Uterus (tissue), 4 donors: ENCODE measurements around the gene KLK3. TPM values are rescaled to one million over a fixed set of nuclear protein-coding genes. Genes with fewer than 3 reads are reported as not detected.

Experiments used
- DNase-seq, 2 donors: peaks; one replicate each; pipeline ENCODE4 v3.0.0-alpha.2; 2019 to 2020
- H3K27ac ChIP-seq, 2 donors: fragments of 200-600 bp; sonication (generic); 1 replicate in 1 of 2; 2 replicates in 1 of 2; pipeline ENCODE4 v1.5.1; 2016 to 2018
- H3K27me3 ChIP-seq, 2 donors: fragments of 200-600 bp; sonication (generic); one replicate each; pipeline ENCODE4 v1.5.1; 2018 to 2019; ENCODE audit warnings: control low read depth in 1 of 2
- H3K36me3 ChIP-seq, 2 donors: fragments of 200-600 bp; sonication (generic); one replicate each; pipeline ENCODE4 v1.5.1; 2019; ENCODE audit warnings: control low read depth in 1 of 2
- H3K4me1 ChIP-seq, 2 donors: fragments of 200-600 bp; sonication (generic); one replicate each; pipeline ENCODE4 v1.5.1; 2018 to 2019; ENCODE audit warnings: control low read depth in 1 of 2
- H3K4me3 ChIP-seq, 2 donors: fragments of 200-600 bp; sonication (generic); 1 replicate in 1 of 2; 2 replicates in 1 of 2; pipeline ENCODE4 v1.5.1; 2018 to 2019; ENCODE audit warnings: mild to moderate bottlenecking in 1 of 2
- H3K9me3 ChIP-seq, 2 donors: fragments of 200-600 bp; sonication (generic); one replicate each; pipeline ENCODE4 v1.5.1; 2019; ENCODE audit warnings: control low read depth in 1 of 2
- POLR2A ChIP-seq, 2 donors: fragments of 450-650 bp; IDR thresholded peaks; one replicate each; pipeline ENCODE4 v1.6.1; 2016; ENCODE audit warnings: antibody characterized with exemption in 2 of 2, mild to moderate bottlenecking in 1 of 2, moderate library complexity in 1 of 2
- intact Hi-C: fragments of 100-400 bp; cut with DNase I; formaldehyde crosslinking; loops from one replicate; pipeline ENCODE4 v1.15.1; 2023; ENCODE audit warnings: low total_unique reads
- total RNA-seq, 4 donors: library from RNA; depleted of rRNA in 3 of 4; stranded (reverse); fragments of >200 nt in 3 of 4; gene quantifications; one replicate each; pipeline versions ENCODE4 v1.1.0 to v1.2.4, GENCODE V29; 2014 to 2023
- TF ChIP-seq, protein P1 (sequence below), 4 experiments: fragments of 200-600 bp in 2 of 4; fragments of 450-650 bp in 2 of 4; sonication (generic) in 2 of 4; IDR thresholded peaks; one replicate each; pipeline ENCODE4 v1.5.1; 2016 to 2019; ENCODE audit warnings: antibody characterized with exemption in 4 of 4, mild to moderate bottlenecking in 2 of 4, moderate library complexity in 1 of 4
- donor health status: DM: yes; HTN: yes; CAD: no.

KLK3 gene
- total RNA-seq, 4 donors from 2014 or later, result 1.4 TPM; not detected in 3

- no peak overlapping the region for H3K27ac ChIP-seq
- H3K9me3 ChIP-seq, result no peaks in the 10 kb centered on the region
- no peaks in the 10 kb centered on the region for H3K27me3 ChIP-seq
- no peaks in the 10 kb centered on the region for H3K36me3 ChIP-seq
- no peaks in the 10 kb centered on the region for H3K4me1 ChIP-seq
- DNase-seq, result no peak
- intact Hi-C loops, result no loop called here
- no peak overlapping the region for H3K4me3 ChIP-seq
- TF ChIP-seq POLR2A (IDR thresholded peaks at IDR 0.05), result no peak
- TF ChIP-seq, protein P1, sequence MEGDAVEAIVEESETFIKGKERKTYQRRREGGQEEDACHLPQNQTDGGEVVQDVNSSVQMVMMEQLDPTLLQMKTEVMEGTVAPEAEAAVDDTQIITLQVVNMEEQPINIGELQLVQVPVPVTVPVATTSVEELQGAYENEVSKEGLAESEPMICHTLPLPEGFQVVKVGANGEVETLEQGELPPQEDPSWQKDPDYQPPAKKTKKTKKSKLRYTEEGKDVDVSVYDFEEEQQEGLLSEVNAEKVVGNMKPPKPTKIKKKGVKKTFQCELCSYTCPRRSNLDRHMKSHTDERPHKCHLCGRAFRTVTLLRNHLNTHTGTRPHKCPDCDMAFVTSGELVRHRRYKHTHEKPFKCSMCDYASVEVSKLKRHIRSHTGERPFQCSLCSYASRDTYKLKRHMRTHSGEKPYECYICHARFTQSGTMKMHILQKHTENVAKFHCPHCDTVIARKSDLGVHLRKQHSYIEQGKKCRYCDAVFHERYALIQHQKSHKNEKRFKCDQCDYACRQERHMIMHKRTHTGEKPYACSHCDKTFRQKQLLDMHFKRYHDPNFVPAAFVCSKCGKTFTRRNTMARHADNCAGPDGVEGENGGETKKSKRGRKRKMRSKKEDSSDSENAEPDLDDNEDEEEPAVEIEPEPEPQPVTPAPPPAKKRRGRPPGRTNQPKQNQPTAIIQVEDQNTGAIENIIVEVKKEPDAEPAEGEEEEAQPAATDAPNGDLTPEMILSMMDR (IDR thresholded peaks at IDR 0.05), result no peak
Measured at GRCh38 chr19:50898018-50898417, 43.3 kb downstream of the KLK3 start.

GRCh38 chr19:50899569-50899968, 44.9 kb downstream of the KLK3 start:
- TF ChIP-seq, protein P1 (IDR thresholded peaks at IDR 0.05), result no peak
- TF ChIP-seq POLR2A (IDR thresholded peaks at IDR 0.05), result no peak
- intact Hi-C loops, result no loop called here

DNA sequence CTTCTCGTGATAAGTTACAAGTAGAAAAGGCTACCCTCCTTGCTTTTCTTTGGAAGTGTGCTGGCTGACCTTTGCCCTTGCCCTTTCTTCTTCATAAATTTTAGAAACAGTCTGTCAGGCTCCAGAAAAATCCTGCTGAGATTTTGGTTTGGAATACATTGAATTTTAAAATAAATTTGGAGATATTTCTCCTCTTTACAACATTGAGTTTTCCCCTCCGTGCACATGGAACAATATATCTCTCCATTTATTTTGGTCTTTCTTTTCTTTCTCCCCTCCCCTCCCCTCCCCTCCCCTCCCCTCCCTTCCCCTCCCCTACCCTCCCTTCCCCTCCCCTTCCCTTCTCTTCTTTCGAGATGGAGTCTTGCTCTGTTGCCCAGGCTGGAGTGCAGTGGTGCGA, 47.9 kb downstream of the KLK3 start:
- intact Hi-C loops, result no loop called here
- no peak overlapping the region for H3K27ac ChIP-seq
- no peaks in the 10 kb centered on the region for H3K9me3 ChIP-seq
- no peak overlapping the region for H3K4me3 ChIP-seq
- no peak for DNase-seq
- no peak for TF ChIP-seq POLR2A (IDR thresholded peaks at IDR 0.05)
- TF ChIP-seq, protein P1 (IDR thresholded peaks at IDR 0.05), result no peak
- H3K4me1 ChIP-seq, result no peaks in the 10 kb centered on the region
- H3K36me3 ChIP-seq, result no peaks in the 10 kb centered on the region
- H3K27me3 ChIP-seq, result peaks cover 0 to 3% of the 10 kb centered on the region in 2 donors

More at GRCh38 chr19:50899569-50899968, 44.9 kb downstream of the KLK3 start:
- no peak overlapping the region for H3K27ac ChIP-seq
- DNase-seq, result no peak
- H3K4me3 ChIP-seq, result no peak overlapping the region
- H3K27me3 ChIP-seq, result no peaks in the 10 kb centered on the region
- H3K4me1 ChIP-seq, result no peaks in the 10 kb centered on the region
- H3K9me3 ChIP-seq, result no peaks in the 10 kb centered on the region
- H3K36me3 ChIP-seq, result no peaks in the 10 kb centered on the region

- no peak for DNase-seq
- peaks cover 0 to 4% of the 10 kb centered on the region in 2 donors for H3K27me3 ChIP-seq
- no peaks in the 10 kb centered on the region for H3K4me1 ChIP-seq
- H3K36me3 ChIP-seq, result no peaks in the 10 kb centered on the region
- intact Hi-C loops, result no loop called here
- H3K9me3 ChIP-seq, result no peaks in the 10 kb centered on the region
- no peak for TF ChIP-seq POLR2A (IDR thresholded peaks at IDR 0.05)
- TF ChIP-seq, protein P1 (IDR thresholded peaks at IDR 0.05), result peak in 1 of 4 experiments; percentile 30
- H3K4me3 ChIP-seq, result no peak overlapping the region
- H3K27ac ChIP-seq, result no peak overlapping the region
Measured at GRCh38 chr19:50906217-50906616, 51.5 kb downstream of the KLK3 start.

DNA sequence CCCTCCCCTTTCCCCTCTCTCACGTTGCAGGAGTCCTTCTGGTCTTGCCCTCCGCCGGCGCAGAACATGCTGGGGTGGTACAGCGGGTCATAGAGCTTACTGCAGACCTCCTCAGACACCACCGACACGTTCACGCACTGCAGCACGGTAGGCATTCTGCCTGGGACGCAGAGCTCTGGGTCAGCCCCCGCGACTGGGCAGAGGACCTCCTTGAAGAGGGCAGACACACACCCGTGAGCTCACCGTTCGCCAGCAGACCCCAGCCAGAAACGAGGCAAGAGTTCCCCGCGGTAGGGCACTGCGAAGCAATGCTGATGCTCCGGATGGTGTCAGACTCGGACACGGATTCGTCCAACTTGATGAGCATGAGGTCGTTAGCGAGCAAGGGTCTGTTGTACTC, 53.6 kb downstream of the KLK3 start:
- intact Hi-C loops, result no loop called here
- H3K27me3 ChIP-seq, result peaks cover 0 to 7% of the 10 kb centered on the region in 2 donors

More for the DNA sequence above, 53.6 kb downstream of the KLK3 start:
- no peaks in the 10 kb centered on the region for H3K4me1 ChIP-seq
- DNase-seq, result no peak
- TF ChIP-seq, protein P1 (IDR thresholded peaks at IDR 0.05), result no peak
- TF ChIP-seq POLR2A (IDR thresholded peaks at IDR 0.05), result no peak
- H3K36me3 ChIP-seq, result no peaks in the 10 kb centered on the region
- H3K9me3 ChIP-seq, result no peaks in the 10 kb centered on the region
- no peak overlapping the region for H3K4me3 ChIP-seq
- H3K27ac ChIP-seq, result no peak overlapping the region
